H1 (cell line): ENCODE data around the gene CCDC192.

ENCODE experiments used
- CHD2 ChIP-seq: IDR thresholded peaks from 2 replicates; pipeline ENCODE4 v1.6.1; 2012; ENCODE audit warnings: low read length, improper control_type of control experiment
- CTCF ChIP-seq, 3 experiments: IDR thresholded peaks; 1 replicate in 2 of 3; 2 replicates in 1 of 3; pipeline versions ENCODE4 v1.5.1 to v1.6.1; 2011; ENCODE audit warnings: low read length in 3 of 3, mild to moderate bottlenecking in 3 of 3, inconsistent platforms in 2 of 3, low read depth in 1 of 3, moderate library complexity in 1 of 3; ENCODE audit not compliant: insufficient read depth in 1 of 3; ENCODE audit errors: control extremely low read depth in 1 of 3
- MAFK ChIP-seq: IDR thresholded peaks from 2 replicates; pipeline ENCODE4 v1.6.1; 2012; ENCODE audit warnings: low read depth, mild to moderate bottlenecking, improper control_type of control experiment, low read length
- MAX ChIP-seq: IDR thresholded peaks from 2 replicates; pipeline ENCODE4 v1.6.1; 2012; ENCODE audit warnings: inconsistent platforms
- POLR2A ChIP-seq, 2 experiments: IDR thresholded peaks; 1 replicate in 1 of 2; 2 replicates in 1 of 2; pipeline ENCODE4 v1.6.1; 2011; ENCODE audit warnings: low read depth in 2 of 2, low read length in 2 of 2, mild to moderate bottlenecking in 2 of 2; ENCODE audit errors: control extremely low read depth in 1 of 2
- SIN3A ChIP-seq, 2 experiments: IDR thresholded peaks in 1 of 2; conservative IDR thresholded peaks in 1 of 2; 2 replicates each; pipeline ENCODE4 v1.6.1; 2011 to 2012; ENCODE audit warnings: low read length in 2 of 2, improper control_type of control experiment in 1 of 2, low read depth in 1 of 2, mild to moderate bottlenecking in 1 of 2
- TAF1 ChIP-seq: IDR thresholded peaks from 2 replicates; pipeline ENCODE4 v1.6.1; 2011; ENCODE audit warnings: mild to moderate bottlenecking, low read depth, low read length
- TBP ChIP-seq: IDR thresholded peaks from 2 replicates; pipeline ENCODE4 v1.6.1; 2011; ENCODE audit warnings: low read depth, low read length, improper control_type of control experiment
- ZNF274 ChIP-seq: IDR thresholded peaks from 2 replicates; pipeline ENCODE4 v1.7.0; 2012; ENCODE audit warnings: low read length, borderline replicate concordance; ENCODE audit errors: extremely low read depth

- no peak for TF ChIP-seq POLR2A (IDR thresholded peaks at IDR 0.05; ENCODE audit: control extremely low read depth in 1 of 2, low read depth in 2 of 2, low read length in 2 of 2)
- no peak for TF ChIP-seq CTCF (IDR thresholded peaks at IDR 0.05; ENCODE audit: control extremely low read depth in 1 of 3, insufficient read depth in 1 of 3, low read depth in 1 of 3, low read length in 3 of 3)
- TF ChIP-seq CHD2 = no peak
- TF ChIP-seq MAX = no peak
- TF ChIP-seq TAF1 = no peak
- TF ChIP-seq TBP = no peak
- no peak for TF ChIP-seq MAFK
- no peak for TF ChIP-seq SIN3A (conservative IDR thresholded peaks at IDR 0.05 in 1 of 2, IDR thresholded peaks at IDR 0.05 in 1 of 2; ENCODE audit: low read depth in 1 of 2, low read length in 2 of 2)
- no peak for TF ChIP-seq ZNF274
Observed at GRCh38 chr5:127660047-127660733, 43.0 kb upstream of the CCDC192 start.
